Measurements from ENCODE around the gene SEPTIN5.
"Not testable (repeated sequence)": the region's sequence is repeated elsewhere in the genome, so short reads cannot be mapped to it uniquely, and the experiment has no call there.

SEPTIN5 gene

DNA sequence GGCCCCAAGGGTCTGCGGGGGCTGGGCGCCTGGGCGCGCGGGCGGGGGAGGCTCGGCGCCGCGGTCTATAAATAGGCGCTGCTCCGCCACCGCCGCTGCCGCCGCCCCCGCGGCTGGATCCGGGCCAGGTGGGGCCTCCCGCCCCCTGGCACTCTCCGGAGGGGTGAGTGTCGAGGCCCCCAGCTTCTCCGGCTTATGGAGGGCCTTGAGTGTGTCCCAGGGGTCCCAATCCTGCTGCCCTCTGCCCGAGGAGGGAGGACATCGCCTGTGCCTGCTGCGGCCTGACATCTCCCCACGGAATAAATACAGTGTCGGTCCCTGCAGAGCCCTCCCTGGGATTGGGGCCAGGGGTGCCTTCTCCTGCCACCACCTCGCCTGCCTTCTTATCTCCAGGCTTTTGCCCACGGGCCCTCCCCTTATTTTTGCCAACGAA is 4.8 kb downstream of the SEPTIN5 start:
- peak in 1 of 58 donors; percentile 56 for DNase-seq

DNA sequence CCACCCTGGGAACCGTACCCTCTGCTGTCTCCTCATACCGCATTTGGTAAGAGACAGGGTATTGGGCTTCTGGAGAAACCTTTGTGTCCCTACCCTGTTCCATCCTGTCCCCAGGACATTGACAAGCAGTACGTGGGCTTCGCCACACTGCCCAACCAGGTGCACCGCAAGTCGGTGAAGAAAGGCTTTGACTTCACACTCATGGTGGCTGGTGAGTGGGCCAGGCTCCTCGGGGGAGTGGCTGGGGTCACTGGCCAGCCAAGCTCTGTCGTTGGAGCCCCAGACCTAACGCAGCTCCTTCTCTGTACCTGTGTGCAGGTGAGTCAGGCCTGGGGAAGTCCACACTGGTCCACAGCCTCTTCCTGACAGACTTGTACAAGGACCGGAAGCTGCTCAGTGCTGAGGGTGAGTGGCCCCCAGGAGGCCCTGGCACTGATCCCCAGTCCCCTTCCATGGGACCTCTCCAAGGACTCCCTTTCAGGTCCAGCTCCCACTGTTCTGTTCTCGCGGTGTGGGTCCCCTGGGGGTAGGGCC is 5.3 kb downstream of the SEPTIN5 start:
- DNase-seq, result no peak

DNA sequence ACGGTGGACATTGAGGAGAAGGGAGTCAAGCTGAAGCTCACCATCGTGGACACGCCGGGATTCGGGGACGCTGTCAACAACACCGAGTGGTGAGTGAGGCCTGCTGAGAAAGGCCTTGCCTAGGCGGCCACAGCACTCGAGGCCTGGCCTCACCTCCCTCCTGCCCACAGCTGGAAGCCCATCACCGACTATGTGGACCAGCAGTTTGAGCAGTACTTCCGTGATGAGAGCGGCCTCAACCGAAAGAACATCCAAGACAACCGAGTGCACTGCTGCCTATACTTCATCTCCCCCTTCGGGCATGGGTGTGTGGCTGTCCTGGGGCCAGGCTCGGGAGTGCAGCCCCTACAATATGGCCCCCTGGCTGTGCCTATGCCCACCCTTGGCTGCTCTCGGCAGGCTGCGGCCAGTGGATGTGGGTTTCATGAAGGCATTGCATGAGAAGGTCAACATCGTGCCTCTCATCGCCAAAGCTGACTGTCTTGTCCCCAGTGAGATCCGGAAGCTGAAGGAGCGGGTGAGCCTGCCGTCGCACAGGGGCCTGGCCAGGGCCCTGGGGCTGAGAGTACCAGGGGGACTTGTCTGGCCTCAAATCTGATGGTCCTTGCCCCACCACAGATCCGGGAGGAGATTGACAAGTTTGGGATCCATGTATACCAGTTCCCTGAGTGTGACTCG is 6.0 kb downstream of the SEPTIN5 start:
- DNase-seq, result no peak

DNA sequence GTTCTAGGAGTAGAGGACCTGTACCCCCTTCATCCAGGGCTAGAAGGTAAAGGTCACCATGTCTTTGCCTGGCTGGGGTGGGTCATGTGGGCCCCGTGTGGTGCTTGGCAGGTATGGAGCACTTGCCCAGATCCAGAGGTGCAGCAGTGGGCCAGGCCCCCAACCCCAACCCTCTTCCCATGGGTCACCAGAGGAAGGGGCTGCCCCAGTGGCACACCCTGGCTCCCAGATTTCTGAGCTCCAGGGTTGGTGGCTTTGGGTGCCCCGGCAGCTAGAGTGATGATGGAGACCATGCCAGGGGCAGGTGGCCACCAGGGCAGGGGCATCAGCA is 6.7 kb downstream of the SEPTIN5 start:
- no peak for DNase-seq

DNA sequence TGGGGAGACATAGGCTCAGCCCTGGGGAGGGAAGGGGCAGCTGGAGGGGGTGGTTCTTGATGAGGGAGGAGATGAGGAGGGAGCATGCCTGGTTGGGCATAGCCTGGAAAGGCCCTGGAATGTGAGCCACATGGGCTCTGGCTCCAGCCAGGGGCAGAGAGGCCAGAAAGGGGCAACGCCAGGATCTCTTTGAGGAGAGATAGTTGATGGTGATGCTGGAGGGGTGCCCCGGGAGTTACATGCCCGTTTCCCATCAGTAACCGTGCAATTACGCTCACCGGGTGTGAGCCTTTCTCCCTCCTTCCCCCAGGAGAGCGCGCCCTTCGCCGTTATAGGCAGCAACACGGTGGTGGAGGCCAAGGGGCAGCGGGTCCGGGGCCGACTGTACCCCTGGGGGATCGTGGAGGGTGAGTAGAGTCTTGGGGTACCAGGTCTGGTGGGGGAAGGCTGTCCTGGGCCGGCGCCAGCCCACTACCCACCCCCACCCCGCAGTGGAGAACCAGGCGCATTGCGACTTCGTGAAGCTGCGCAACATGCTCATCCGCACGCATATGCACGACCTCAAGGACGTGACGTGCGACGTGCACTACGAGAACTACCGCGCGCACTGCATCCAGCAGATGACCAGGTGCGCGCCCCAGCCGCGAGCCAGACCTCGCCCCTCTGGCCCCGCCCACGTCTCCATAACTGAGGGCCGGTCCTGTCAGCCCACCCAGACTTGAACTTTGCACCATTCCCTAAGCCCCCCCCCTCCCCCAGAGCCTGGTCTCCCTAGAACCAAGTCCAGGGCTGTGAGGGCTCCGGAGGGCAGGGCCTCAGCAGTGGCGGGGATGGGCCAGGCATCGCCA is 7.3 kb downstream of the SEPTIN5 start:
- DNase-seq, result no peak

DNA sequence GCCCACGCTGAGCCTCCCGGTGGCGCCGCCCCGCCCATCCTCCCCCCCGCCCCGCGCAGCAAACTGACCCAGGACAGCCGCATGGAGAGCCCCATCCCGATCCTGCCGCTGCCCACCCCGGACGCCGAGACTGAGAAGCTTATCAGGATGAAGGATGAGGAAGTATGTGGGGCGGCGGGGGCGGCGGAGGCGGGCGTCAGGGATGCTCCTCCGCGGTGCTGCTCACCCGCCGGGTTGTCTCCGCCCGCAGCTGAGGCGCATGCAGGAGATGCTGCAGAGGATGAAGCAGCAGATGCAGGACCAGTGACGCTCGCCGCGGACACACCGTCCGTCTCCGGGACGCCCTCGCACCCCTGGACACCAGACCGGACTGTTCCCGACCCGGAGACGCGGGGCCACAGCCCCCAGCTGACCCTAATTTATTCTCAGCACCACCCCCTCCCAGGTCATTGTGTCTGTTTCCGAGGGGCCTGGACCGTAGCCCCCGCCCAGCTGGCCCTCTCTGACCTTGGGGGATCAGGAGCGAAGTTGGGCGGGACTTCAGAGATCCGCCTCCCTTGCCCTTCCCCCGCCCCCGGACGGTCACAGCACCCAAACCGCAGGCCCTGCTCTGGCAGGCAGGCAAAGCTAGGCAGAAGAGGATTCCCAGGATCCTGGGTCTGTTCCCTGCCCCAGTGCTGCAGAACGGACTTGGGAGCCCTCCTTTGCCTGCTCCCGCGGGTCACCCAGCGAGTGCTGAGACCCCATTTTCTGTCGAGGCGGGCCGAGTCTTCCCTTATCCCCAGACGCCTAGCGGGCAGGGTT is 8.1 kb downstream of the SEPTIN5 start:
- no peak for DNase-seq

DNA sequence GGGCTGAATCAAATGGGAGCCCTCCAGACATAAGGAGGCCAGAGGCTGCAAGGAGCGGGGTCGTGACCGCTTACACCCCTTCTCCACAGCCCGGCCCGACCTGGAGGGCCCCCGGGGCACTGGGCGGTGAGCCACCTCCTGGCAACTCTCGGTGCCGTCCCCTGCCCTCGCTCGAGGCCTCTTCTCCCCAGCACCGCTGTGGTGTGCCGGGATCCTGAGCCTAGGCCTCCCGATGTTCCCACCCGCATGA is 8.6 kb downstream of the SEPTIN5 start:
- no peak for DNase-seq

DNA sequence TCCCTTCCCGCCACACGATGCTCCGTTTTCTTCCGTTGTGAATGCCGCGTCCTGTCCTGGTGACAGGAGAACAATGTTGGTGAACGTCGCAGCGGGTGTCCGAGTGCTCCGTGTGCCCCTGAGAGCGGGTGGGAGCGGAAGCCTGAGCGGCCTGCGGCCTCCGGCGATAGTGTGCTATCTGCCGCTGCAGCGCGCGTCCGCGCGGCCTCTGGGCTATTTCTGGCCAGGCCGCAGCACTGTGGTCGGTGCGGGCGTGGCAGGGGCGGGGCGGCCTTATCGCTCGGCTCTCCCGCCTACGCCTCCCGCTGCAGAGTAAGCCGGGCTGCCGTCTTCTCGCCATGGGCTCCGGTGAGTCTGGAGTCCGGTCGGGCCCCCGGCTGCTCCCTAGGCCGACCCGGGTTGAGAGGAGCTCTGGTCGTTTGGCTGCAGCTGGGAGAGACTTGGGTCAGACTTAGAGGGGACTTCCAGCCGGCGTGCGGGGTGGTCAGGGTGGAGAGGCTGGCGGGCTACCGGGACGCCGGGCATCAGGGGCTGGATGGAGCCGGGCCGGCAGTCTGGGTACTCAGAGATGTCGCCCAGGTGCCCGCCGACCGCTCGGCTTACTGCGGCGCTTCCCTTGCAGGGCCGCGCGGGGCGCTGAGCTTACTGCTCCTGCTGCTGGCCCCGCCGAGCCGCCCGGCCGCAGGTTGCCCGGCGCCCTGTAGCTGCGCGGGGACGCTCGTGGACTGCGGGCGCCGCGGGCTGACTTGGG is 9.1 kb downstream of the SEPTIN5 start, which contains the start of gene GP1BB:
Gene GP1BB, plus strand, starts transcription at position 308 of the 751 bp plus-strand sequence. Its CDS starts 31 bp downstream, at position 339.
- DNase-seq, result no peak

DNA sequence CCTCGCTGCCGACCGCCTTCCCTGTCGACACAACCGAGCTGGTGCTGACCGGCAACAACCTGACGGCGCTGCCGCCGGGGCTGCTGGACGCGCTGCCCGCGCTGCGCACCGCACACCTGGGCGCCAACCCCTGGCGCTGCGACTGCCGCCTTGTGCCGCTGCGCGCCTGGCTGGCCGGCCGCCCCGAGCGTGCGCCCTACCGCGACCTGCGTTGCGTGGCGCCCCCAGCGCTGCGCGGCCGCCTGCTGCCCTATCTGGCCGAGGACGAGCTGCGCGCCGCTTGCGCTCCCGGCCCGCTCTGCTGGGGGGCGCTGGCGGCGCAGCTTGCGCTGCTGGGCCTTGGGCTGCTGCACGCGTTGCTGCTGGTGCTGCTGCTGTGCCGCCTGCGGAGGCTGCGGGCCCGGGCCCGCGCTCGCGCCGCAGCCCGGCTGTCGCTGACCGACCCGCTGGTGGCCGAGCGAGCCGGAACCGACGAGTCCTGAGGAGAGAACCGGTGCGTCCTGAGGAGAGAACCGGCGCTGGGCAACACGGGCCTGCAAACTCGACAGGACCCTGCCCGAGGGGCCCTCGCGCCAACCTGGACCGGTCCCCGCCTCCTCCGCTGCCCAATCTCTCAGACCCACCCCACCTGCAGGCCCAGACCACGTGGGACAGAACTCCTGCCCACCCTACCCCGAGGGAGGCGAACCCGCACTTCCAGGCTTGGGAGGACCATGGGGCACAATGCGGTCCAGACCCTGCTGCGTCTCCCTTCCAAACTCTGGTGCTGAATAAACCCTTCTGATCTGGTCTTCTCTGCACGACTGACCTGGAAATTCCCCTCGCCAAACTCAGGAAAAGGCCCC is 9.9 kb downstream of the SEPTIN5 start:
- no peak for DNase-seq

DNA sequence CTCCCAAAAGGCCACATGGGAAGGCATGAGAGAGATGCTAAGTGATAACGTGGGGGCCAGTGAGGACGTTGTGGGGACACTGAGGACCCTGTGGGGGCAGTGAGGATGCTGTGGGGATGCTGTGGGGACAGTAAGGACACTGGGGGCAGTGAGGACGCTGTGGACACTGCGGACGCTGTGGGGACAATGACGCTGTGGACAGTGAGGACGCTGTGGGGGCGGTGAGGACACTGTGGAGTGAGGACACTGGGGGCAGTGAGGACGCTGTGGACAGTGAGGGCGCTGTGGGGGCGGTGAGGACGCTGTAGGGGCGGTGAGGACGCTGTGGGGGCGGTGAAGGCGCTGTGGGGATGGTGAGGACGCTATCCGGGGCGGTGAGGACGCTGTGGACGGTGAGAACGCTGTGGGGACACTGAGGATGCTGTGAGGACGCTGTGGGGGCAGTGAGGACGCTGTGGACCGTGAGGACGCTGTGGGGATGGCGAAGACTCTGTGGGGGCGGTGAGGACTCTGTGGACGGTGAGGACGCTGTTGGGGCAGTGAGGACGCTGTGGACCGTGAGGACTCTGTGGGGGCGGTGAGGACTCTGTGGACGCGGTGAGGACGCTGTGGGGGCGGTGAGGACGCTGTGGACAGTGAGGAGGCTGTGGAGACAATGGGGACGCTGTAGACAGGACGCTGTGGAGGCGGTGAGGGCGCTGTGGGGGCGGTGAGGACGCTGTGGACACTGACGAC is 10.8 kb downstream of the SEPTIN5 start:
- DNase-seq, result peak in 1 of 58 donors; percentile 44

DNA sequence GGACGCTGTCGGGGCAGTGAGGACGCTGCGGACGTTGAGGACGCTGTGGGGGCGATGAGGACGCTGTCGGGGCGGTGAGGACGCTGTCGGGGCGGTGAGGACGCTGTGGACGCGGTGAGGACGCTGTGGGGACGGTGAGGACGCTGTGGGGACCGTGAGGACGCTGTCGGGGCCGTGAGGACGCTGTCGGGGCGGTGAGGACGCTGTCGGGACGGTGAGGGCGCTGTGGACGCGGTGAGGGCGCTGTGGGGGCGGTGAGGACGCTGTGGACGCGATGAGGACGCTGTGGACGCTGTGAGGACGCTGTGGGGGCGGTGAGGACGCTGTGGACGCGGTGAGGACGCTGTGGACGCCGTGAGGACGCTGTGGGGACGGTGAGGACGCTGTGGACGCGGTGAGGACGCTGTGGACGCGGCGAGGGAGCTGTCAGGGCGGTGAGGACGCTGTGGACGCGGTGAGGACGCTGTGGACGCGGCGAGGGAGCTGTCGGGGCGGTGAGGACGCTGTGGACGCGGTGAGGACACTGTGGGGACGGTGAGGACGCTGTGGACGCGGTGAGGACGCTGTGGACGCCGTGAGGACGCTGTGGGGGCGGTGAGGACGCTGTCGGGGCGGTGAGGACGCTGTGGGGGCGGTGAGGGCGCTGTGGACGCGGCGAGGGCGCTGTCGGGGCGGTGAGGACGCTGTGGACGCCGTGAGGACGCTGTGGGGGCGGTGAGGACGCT is 11.9 kb downstream of the SEPTIN5 start:
- DNase-seq, result not testable (repeated sequence)

DNA sequence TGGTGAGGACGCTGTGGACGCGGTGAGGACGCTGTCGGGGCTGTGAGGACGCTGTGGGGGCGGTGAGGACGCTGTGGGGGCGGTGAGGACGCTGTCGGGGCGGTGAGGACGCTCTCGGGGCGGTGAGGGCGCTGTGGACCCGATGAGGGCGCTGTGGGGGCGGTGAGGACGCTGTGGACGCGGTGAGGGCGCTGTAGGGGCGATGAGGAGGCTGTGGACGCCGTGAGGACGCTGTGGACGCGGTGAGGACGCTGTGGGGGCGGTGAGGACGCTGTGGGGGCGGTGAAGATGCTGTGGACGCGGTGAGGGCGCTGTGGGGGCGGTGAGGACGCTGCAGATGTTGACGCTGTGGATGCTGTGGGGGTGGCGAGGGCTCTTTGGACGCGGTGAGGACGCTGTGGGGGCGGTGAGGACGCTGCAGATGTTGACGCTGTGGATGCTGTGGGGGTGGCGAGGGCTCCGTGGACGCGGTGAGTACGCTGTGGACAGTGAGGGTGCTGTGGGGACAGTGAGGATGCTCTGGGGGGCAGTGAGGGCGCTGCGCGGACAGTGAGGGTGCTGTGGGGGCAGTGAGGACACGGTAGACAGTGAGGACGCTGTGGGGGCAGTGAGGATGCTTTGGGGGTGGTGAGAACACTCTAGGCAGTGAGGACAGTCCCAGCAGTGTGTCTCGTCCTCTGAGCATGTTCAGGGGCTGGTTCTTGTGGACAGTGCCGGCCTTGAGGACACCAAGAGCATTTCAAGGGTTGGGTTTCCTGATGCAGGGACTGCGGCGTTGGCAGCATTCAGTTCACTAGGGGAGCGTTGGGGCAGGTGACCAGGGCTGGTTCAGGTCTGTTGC is 13.2 kb downstream of the SEPTIN5 start:
- no peak for DNase-seq

DNA sequence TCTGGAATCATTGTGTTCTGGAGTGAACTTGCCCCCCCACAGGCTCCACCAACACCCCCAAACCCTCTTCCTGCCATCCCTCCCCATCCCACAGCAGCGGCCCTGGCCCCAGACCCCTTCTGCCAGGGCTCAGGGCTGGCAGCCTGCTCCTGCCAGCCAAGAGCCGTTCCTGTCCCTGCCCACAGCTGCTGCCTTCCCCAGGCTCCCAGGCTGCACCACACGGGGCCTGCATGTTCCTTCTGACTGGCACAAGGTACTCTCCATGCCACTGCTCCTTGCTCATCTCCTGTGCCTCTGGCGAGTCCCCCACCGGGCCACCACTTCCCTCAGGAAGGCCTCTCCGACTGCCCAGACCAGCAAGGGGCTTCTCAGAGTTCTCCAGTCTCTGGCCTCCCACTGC is 14.0 kb downstream of the SEPTIN5 start:
- no peak for DNase-seq

DNA sequence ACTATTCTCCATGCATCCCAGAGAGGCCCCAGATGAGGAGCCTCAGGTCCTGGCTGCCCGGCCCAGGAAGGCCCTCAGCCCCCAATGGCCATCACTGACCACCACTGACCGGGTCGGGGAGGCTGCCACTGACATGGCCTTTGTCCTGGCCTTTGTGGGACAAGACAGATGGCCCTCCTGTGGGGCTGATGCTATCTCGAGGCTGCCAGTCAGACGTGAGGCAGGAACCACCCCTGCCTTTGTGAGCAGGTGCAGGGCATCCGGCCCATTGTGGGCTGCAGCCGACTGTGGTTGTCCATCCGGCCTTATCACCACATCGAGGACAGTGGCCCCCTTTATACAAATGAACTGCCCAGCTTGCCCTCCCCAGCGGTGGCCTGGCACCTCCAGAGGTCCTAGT is 14.5 kb downstream of the SEPTIN5 start:
- DNase-seq, result no peak

DNA sequence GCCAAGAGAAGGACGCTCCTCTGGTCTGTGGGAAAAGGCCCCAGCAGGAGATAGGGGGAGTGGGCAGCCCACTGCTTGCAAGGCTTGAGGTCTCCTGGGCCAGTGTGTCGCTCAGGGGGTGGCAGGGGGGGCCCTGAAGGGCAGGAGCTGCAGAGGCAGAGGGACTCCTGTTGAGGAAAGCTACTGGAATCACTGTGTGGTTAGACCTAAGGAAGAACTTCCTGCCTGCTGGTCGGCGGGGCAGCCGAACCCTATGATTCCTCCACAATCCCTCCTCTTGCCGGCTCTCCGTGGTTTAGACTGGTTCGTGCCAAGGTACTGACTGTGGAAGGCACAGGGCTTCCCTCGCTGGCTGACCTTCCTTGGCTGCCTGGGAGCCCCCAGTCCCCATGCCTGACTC is 15.2 kb downstream of the SEPTIN5 start:
- DNase-seq, result no peak

DNA sequence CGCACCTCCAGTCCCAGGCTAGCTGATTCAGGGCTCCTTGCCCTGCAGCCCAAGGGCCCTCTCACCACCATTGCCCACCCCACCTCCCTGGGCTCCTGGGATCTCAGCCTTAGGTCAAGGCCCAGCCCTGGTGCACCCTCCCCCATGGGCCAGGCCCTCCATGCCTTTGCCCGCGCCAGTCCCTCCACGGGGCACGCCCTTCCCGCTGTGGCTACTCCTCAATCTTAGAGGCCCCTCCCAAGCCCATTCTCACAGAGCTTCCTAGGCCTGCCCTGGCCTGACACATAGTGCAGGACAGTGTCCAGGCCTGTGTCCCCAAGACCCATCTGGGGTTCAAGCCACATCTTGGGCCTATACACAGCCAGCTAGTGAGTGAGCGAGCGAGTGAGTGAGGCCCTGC is 15.9 kb downstream of the SEPTIN5 start:
- DNase-seq, result no peak

DNA sequence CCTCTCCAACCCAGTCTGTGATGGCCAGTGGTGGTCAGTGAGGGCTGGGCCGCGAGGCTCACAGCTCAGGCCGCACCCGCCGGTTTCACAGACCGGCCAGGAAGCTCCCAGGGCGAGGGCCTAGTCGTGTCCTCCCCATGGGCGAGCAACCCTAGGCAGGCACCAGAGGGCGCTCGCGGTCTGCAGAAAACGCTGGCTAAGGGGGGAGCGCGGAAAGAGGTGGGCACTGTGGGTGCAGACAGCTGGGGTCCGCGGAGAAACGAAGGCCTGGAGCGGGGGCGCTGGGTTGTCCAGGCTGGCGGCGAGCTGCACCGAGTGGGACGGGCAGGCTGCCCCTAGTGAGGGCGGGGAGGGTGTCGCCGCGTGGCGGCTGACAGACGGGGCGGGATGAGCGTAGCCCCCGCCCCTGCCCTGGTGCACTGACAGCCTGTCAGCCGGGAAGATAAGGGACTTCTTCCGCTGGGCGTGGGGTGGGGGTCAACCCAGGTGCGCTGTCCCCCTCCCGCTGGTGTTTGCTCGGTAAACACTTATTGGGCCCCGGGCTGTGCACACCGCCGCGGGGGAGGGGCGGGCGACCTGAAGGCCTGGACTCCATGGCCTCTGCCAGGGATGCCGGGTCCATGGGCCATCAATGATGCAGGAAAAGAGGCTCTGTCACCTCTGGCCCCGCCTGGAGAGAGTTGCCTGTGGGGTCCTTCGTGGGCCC is 16.5 kb downstream of the SEPTIN5 start:
- DNase-seq, result peak in 56 of 58 donors; percentile 20 to 86 (median 67)
